NCI-H2227 (cell line): ENCODE results near the gene MDM2.

Experiments
- DNase-seq: peaks from one replicate; lab custom pipeline; 2025; ENCODE audit not compliant: unreplicated experiment; lab: John Stamatoyannopoulos, UW

Gene MDM2

DNA sequence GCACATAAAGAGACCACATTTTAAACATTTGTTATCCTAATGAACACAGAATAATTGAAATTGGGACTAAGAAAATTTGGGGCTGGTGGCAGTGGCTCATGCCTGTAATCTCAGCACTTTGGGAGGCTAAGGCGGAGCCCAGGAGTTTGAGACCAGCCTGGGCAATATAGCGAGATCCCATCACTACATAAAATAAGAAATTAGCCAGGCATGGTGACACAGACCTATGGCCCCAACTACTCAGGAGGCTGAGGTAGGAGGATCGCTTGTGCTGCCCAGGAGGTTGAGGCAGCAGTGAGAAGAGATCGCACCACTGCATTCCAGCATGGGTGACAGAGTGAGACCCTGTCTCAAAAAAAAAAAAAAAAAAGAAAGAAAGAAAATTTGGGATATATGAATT lies 65.3 kb downstream of the MDM2 start:
- DNase-seq: no peak

DNA sequence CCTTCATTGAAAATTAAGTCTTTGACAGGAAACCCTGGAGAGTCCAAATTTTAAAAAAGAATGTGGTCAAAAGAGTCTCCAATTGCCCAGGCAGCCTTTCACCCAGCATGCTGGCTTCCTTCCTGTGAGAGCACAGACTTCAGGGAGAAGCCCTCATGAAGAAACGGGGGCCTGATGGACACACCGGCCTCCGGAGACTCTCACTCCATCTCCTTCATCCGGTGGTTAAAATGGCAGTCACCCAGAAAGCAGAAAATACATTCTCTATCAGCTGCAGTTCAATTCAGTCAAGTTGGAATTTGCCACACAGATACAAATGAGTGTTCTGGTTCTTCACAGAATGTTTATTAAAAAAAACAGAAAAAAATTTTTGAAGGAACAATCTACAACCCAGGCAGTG lies 68.5 kb downstream of the MDM2 start:
- no peak for DNase-seq

- DNase-seq: no peak
Measured at GRCh38 chr12:68877583-68877982, 69.6 kb downstream of the MDM2 start.

DNA sequence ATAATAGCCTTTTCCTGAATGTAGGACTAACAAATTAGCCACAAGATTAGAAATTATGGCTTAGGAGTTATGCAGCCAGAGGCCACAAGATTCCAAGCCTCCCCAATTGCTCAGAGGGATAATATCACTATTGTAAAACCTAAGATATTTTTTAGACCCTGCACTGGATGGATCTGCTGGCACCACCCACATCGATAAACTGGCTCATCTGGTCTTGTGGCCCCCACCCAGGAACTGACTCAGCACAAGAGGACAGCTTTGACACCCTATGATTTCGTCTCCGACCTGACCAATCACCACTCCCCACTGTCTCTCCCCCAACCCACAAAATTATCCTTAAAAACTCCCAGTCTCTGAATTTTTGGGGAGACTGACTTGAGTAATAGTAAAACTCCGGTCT lies 70.3 kb downstream of the MDM2 start:
- no peak for DNase-seq

DNA sequence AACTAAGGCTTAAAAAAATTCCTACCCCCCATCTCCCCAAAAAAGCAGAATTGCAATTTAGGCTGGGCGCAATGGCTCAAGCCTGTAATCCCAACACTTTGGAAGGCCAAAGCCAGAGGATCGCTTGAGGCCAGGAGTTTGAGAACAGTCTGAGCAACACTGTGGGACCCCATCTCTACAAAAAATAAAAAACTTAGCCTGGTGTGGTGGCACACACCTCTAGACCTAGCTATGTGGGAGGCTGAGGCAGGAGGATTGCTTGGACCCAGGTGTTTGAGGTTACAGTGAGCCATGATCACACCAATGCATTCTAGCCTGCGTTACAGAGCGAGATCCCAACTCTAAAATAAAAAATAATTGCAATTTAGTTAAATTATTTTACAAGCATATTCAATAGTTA lies 70.9 kb downstream of the MDM2 start:
- DNase-seq: no peak

DNA sequence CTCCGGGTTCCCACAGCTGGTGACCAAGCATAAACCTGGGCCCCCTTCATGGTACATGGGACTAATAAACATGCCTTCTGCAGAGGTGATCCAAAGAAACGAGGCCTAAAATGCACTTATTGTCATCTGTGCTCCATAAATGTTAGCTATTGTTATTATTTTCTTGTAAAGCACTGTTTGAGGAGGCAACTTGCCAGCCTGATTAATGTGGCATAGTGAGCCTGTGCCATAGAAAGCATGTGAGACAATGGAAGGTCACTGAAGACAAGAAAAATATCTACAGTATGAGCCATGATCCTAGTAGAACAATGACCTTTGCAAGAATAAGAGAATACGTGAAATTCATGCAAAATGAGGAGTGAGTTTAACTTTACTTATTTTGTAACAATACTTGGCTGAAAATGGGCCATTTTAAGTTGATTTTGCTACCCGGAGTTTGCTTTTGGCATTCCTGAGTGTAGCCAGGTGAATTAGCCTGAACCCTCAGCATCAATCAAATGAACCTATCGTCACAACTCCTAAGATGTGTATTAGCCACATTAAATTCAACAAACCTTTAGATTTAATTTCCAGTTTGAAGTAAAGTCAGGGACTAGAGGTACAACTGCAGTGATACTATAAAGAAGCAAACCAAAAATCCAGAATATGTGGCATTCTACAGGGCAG lies 72.8 kb downstream of the MDM2 start:
- DNase-seq: no peak

DNA sequence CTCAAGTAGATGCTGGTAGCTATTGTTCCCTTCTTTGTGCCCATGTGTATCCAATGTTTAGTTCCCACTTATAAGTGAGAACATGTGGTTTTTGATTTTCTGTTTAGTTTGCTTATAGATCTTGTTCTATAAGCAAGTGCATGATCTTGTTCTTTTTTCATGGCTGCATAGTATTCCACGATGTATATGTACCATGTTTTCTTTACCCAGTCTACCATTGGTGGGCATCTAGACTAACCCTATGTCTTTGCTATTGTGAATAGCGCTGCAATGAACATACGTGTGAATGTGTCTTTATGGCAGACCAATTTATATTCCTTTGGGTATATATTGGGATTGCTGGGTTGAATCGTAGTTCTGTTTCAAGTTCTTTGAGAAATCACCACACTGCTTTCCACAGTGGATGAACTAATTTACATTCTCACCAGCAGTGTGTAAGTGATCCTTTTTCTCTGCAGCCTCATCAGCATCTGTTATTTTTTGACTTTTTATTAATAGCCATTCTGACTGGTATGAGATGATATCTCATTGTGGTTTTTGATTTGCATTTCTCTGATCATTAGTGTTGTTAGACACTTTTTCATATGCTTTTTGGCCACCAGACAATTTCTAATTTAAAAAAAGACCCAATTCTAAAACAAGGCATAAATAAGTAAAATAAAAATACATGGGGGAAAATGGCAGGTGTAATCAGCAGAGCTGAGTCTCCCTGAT lies 74.4 kb downstream of the MDM2 start:
- no peak for DNase-seq

DNA sequence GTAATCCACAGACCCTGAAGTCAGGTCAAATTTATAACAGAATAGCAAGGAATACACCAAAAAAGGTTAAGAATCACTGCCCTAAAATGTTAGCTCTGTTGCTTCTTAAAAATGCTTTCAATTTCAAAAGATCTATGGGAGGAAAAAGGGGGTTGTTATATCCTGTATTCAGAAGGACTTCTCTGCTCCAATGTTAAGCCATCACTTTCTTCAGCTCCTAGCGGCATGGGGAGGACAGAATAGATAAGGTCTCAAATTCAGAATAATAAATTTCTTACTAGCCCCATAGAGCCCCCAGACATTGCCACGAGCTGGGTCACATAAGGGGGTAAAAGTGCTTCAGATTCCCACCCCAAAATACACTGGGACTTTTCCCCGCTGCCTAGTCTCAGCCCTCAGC lies 75.2 kb downstream of the MDM2 start:
- DNase-seq: no peak

DNA sequence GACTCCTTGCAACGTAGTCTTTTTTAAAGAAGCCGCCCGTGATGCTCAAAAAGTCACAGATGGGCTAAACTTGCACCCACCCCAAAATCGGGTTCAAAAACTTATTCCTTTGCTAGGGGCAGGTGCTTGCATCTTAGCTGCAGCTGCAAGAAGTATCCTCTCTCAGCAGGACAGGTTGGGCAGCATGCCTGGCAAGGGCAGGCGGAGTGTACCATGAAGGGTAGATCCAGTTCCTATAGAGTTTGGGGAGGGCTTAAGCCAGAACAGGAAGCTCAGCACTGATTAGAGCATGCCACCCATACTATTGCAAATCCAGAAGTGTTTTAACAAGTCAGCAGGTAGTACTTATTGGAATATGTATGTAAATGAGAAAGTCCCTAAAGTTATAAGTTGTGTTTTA lies 76.3 kb downstream of the MDM2 start:
- DNase-seq: no peak

GRCh38 chr12:68885381-68885780 lies 77.4 kb downstream of the MDM2 start:
- no peak for DNase-seq

- DNase-seq: no peak
Measured at GRCh38 chr12:68886636-68887572, 78.9 kb downstream of the MDM2 start.

- DNase-seq: no peak
Measured at GRCh38 chr12:68887641-68888040, 79.7 kb downstream of the MDM2 start.

DNA sequence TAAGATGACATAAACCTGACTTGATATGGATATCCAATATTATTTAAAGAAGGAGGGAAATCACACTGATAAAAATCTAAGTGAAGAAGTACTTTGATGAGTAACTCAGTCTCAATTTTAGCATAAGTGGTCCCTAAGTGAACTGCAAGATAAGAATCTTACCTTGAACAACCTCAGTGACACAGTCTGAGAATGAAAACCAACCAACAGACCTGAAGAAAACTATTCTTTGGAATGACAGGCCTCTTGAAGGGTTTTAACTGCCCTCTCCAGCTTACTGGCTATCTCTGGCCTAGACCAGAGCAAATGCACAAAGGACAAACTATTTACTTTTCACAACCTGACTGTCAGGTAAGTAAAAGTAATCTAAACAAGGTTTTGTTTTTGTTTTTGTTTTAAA lies 80.3 kb downstream of the MDM2 start:
- DNase-seq: no peak

- DNase-seq: no peak
Measured at GRCh38 chr12:68890701-68891113, 82.7 kb downstream of the MDM2 start.

GRCh38 chr12:68891141-68891540 lies 83.2 kb downstream of the MDM2 start:
- DNase-seq: no peak

DNA sequence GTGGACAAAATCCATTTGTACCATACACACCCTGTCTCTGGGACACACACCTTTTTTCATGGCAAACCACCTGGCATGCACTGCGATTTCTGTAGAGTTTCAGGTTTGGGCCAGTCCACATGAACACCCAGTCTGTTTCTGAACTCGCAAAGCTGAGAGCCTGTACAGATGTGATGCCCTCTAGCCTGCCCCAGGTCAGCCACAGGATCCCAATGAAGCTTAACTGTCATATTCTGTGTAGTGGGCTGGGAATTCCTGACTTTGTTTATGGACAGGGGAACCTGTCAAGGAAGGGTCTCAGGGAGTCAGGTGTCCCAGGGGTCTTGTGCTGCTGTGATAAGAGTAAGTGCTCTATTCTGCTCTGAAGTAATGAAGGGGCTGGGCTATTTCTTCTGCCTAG lies 85.2 kb downstream of the MDM2 start:
- no peak for DNase-seq

- DNase-seq: no peak
Measured at GRCh38 chr12:68893741-68894140, 85.8 kb downstream of the MDM2 start.

DNA sequence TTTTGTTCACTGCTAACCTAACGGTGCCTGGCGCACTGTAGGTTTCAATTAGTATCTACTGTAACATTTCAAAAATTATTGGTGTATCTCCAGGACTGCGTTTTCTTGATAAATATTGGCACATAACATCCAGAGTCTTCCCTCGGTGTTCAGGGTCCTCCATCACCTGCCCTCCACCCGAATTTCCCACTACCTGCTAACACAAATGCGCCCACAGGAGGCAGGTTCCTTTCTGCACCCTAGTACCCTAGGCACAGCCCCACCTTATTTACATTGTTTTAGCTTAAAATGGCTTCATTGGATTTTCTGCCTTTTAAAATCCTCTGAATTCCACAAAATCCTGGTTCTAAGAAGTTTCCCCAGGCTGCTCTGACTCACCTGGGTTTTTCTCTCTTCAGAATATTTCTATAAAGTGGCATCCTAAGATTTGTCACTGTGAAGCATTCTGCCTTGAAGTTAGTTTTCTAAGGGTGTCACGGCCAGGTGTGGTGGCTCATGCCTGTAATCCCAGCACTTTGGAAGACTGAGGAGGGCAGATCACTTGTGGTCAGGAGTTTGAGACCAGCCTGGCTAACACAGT lies 86.4 kb downstream of the MDM2 start:
- DNase-seq: no peak

DNA sequence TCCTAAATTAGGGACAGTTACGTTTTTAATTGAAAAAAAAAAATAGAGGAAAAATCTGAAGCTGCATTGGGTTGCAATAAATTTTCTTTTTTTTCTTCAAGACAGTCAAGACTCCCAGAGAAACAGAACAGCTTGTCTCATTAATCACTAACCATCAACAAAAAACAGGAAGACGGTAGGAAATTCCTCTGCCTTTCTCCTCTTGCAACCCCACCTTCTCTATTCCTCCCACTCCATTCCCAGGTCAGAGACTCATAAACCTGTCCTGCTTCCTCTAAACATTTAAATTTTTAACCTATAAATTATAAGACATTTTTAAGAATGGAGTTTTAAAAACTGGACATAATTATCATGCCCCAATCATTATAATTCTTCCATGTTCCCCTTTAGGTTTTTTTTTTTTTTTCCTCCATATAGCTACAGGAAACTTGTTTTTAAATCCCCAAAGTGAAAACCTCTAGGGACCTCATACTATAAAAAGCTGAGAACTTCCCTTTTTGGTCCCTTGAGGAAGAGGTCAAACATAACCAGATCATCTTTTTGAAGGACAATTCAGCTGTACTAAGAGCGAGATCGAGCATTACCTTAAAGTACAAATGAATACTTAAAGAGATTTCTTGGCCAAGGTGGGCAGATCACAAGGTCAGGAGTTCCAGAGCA lies 89.0 kb downstream of the MDM2 start:
- DNase-seq: no peak

DNA sequence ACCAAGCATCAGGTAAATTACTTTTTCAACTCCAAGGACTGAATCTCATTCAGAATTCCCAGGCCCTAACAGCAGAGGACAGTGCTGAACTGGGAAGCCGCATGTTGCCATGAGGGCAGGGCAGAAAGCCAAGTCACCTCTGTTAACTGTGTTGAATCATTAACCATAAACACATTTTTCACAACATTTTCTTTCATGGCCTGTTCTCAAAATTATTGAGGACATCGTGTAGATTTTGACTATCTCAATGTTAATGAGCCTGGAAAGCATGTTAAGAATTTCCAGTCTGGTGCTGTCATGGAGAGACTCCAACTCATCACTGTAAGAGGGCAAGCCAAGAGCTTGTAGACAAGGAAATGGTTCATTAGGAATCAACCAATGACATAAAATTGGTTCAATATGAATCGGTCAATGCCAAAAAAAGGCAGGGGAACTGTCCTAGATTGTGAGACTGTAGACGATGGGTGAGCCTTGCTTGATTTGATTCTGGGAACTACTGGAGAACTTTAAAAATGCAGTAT lies 91.3 kb downstream of the MDM2 start:
- no peak for DNase-seq

GRCh38 chr12:68900241-68900640 lies 92.3 kb downstream of the MDM2 start:
- DNase-seq: no peak
